Fibroblast of mammary gland (primary cell): ENCODE data around the gene KPNA2.
"Not testable (repeated sequence)": the region's sequence is repeated elsewhere in the genome, so short reads cannot be mapped to it uniquely, and the experiment has no call there.

ENCODE experiments used
- DNase-seq: peaks from one replicate; pipeline ENCODE4 v3.0.0-alpha.2; 2010; ENCODE audit warnings: low read depth
- H3K4me3 ChIP-seq: 2 replicates; pipeline ENCODE4 v1.5.1; 2011; ENCODE audit warnings: low read depth, mild to moderate bottlenecking, low read length, moderate library complexity; ENCODE audit not compliant: control insufficient read depth
- CTCF ChIP-seq: conservative IDR thresholded peaks from 2 replicates; pipeline ENCODE4 v1.5.1; 2011; ENCODE audit warnings: low read depth, low read length, inconsistent platforms; ENCODE audit not compliant: control insufficient read depth, insufficient read depth

KPNA2 gene

DNA sequence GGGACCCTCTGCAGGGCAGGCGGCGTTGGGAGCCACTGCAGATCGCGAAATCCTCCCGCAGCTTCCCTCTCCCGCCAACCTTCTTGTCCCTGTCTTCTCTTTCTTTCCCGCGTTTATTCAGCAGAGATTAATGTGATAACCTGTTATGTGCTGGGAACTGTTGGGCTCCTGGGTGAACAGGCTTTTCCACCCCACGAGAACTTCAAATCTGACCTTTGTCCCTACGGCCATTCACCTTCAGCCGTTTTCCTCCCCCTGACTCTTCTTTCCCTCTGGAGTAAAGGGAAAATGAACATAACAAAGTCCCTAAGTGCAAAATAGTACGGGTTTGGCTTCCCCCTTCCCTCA, 15.2 kb upstream of the KPNA2 start:
- no peak for TF ChIP-seq CTCF
- peak overlapping the region; percentile 60 for H3K4me3 ChIP-seq
- DNase-seq, result peak; percentile 10

DNA sequence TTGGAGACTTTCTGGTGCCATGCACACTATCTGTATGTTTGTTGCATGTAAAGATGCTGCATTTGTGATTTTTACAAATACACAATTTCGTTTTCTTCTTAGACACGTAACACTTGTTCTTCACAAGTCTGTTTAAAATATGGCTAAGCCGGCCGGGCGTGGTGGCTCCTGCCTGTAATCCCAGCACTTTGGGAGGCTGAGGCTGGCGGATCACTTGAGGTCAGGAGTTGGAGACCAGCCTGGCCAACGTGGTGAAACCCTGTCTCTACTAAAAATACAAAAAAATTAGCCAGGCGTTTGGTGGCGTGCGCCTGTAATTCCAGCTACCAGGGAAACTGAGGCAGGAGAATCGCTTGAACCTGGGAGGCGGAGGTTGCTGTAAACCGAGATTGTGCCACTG, 14.7 kb upstream of the KPNA2 start:
- H3K4me3 ChIP-seq, DNase-seq: not testable (repeated sequence)

- no peak for DNase-seq
- no peak overlapping the region for H3K4me3 ChIP-seq
- no peak for TF ChIP-seq CTCF
Observed at GRCh38 chr17:68021963-68022362, 13.6 kb upstream of the KPNA2 start.

GRCh38 chr17:68022547-68022946, 13.0 kb upstream of the KPNA2 start:
- H3K4me3 ChIP-seq, DNase-seq: not testable (repeated sequence)

GRCh38 chr17:68029512-68030215, 5.9 kb upstream of the KPNA2 start:
- no peak overlapping the region for H3K4me3 ChIP-seq
- DNase-seq, result peak; percentile 18
- no peak for TF ChIP-seq CTCF

DNA sequence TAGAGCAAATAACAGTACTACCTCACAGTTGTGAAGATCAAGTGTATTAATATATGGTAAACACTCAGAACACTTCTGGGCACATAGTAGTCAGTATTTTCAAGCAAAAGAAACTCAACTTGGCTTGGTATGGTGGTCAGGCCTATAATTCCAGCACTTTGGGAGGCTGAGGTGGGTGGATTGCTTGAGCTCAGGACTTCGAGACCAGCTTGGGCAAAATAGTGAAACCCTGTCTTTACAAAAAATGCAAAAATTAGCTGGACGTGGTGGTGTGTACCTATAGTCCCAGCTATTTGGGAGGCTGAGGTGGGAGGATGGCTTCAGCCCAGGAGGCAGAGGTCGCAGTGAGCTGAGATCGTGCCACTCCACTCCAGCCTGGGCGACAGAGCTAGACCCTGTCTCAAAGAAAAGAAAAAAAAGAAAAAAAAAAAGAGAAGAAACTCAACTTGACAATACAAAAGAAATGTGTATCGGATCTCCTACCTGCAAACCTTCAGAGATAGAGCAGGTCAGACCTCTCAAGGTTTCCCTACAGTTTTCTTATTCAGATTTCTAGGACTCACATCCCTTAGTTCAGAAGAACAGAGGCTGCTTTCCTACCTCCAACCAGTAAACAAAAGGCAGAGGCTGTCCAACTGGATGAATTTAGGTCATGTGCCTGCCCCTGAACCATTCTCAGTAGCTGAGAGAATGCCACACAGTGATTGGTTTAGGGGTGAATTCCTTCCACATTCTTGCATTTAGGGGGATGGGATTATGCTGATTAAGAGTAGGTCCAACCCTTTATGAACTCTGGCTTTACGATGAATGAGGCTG, 1.7 kb upstream of the KPNA2 start:
- peak; percentile 44 for DNase-seq
- no peak for TF ChIP-seq CTCF
- no peak overlapping the region for H3K4me3 ChIP-seq

- H3K4me3 ChIP-seq, result no peak overlapping the region
- DNase-seq, result no peak
- TF ChIP-seq CTCF, result no peak
Observed at GRCh38 chr17:68034452-68034776, 1.1 kb upstream of the KPNA2 start.

DNA sequence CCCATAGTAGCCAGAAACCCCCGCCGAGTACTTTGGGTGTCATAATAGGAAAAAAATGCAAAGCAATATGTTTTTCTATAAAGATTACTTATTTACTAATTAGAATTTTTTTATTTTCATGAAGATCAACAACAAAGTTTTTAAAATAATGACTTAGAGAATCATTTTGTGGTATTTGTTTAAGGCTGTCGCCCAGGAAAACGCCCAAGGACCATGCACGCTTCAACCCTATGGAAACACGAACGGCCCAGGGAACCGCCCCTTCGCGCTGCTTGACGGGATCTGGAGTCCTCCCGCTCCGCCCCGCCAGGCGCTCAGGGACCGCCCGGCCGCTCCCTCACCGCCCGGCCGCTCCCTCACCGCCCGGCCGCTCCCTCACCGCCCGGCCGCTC, 408 bp upstream of the KPNA2 start:
- no peak for TF ChIP-seq CTCF
- DNase-seq, result no peak
- H3K4me3 ChIP-seq, result peak overlapping the region; percentile 43
